ENCODE results near the gene PAX5. TPM values are rescaled to one million over a fixed set of nuclear protein-coding genes. Genes with fewer than 3 reads are reported as not detected.

The PAX5 gene
- total and polyA plus RNA-seq, 9 donors: under 0.01 to 0.34 (median 0.19) TPM

DNA sequence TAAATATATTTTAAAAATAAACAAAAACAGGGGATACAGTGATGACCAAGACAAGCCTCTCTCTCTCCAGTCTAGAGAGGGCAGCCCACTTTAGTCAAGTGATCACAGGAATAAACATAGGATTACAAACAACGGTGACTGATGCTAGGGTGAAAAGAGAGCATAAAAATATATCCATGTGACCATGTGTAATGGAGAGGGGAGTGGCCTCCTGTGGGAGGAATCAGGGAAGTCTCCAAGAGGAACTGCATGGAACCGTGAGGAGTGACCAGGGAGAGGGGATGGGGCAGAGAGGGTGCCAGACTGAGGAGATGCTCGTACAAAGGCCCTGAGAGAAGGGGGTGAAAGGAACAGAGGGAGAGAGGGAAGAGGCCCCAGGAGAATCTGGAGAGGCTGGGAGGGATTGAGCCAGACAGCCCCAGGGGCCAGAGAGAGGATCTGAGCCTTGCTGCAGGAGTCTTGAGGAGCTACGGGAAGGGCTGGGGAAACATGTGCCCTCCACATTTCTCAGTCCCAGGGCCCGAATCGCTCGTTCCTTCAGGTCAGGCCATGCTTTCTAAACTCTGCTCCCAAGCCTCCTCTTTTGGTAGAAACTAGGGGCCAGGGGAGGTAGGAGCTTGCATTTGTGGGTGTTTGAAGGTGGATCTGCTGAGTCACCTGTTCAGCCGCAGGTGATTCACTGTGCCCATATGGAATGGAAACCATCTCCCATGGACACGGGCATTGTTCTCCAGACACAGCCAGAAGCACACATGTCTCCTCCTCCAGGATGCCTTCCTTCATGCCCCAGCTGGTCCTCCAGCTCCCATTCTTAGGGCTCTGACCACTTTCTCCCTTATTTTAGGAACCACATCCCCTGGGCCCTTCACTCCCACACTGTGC lies 63.8 kb downstream of the PAX5 start:
- Histone ChIP-seq H3K4me1 (ENCODE audit: control insufficient read depth, insufficient read depth, low read length) (no peaks in the 10 kb centered on the region), H3K36me3 (ENCODE audit: control insufficient read depth, insufficient read depth, low read length) (no peaks in the 10 kb centered on the region), H3K9me3 (replicated peaks; ENCODE audit: control insufficient read depth, low read depth, low read length) (no peaks in the 10 kb centered on the region), H3K4me3 (ENCODE audit: low read length) (no peak overlapping the region), H3K27me3 (ENCODE audit: control insufficient read depth, insufficient read depth, low read length) (peaks cover 17% of the 10 kb centered on the region), H3K27ac (ENCODE audit: low read length) (no peak overlapping the region)
- WGBS (ENCODE audit: insufficient coverage): 55% methylated on average over 6 of the region's 9 CpGs
- DNase-seq: no peak

DNA sequence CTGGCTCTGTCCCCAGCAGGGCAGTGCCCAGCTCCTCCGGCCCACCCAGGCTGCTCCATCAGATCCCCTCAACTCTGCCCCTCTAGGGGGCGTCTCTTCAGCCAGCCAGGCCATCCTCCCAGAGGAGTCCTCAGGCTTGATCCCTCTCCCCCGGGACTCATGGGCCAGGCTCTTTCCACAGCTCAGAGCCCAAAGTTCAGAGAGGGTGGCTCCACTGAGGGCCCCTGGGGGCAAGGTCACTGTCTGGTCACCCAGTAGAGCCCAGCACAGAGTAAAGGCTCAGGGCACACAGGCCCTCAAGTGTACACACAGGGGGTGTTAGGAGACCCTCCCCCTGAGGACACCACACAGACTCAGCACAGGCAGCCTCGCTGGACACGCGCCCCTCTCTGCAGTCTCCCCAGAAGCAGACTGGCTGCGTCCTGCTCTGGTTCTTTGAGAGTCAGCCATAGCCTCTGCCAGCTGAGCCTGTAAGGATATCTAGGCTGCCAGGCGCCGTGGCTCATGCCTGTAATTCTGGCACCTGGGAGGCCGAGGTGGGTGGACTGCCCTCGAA lies 64.8 kb downstream of the PAX5 start:
- H3K9me3 ChIP-seq (replicated peaks; ENCODE audit: control insufficient read depth, low read depth, low read length): no peaks in the 10 kb centered on the region
- no peaks in the 10 kb centered on the region for H3K36me3 ChIP-seq (ENCODE audit: control insufficient read depth, insufficient read depth, low read length)
- peaks cover 15% of the 10 kb centered on the region for H3K27me3 ChIP-seq (ENCODE audit: control insufficient read depth, insufficient read depth, low read length)
- H3K4me3 ChIP-seq (ENCODE audit: low read length): no peak overlapping the region
- whole genome bisulfite sequencing (ENCODE audit: insufficient coverage): 56% methylated on average over 10 of the region's 11 CpGs
- no peak overlapping the region for H3K27ac ChIP-seq (ENCODE audit: low read length)
- DNase-seq: no peak
- H3K4me1 ChIP-seq (ENCODE audit: control insufficient read depth, insufficient read depth, low read length): no peaks in the 10 kb centered on the region

DNA sequence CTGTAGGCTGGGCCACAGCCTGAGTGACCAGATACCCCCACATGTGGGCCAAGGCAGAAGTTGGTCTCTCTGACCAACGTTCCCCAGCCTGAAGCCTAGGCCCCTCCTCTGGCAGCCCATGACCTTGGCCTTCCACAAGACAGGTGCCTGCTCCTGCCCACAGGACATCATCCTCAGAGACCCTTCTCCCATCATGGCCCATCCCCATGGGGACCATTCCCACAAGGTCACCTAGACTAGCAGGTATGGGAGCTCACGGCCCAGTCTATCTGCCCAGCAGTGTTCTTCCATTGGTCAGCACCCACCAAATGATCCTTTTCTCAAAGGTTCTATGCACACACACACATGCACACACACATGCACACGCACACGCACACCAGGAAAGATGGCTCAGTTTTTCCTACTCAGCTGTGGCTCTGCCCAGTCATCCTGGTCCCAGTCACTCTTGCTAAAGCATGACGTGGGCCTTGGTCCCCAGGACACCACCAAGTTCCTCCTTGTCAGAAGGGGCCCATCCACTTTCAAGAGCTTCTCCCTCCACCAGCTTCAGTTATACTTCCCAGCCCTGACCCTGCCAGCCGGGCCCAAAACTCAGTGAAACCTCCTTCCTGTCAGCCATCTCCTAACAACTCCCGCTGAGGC lies 65.4 kb downstream of the PAX5 start:
- H3K27me3 ChIP-seq (ENCODE audit: control insufficient read depth, insufficient read depth, low read length): peaks cover 15% of the 10 kb centered on the region
- no peak for DNase-seq

DNA sequence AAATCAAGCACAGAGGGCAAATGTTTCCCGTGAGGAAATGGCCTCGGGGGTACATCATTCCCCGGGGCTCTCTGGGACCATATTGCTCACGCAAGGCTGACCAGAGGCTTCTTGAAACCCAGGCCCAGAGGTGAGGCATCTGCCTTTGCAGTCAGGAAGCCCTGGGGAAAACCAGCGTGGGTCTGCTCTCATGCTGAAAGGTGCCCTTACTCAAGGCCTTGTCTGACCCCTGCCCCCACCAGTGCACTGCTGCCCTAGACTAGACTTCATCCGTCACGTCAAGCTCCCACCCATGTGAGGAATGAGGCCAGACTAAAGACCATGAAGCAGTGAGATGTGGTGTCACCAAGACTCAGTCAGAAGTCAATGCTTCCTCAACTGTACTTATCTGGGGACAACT lies 66.1 kb downstream of the PAX5 start:
- WGBS (ENCODE audit: insufficient coverage): 56% methylated on average over 7 of the region's 7 CpGs
- H3K27me3 ChIP-seq (ENCODE audit: control insufficient read depth, insufficient read depth, low read length): peaks cover 16% of the 10 kb centered on the region

More for the DNA sequence above, 65.4 kb downstream of the PAX5 start:
- Histone ChIP-seq H3K4me1 (ENCODE audit: control insufficient read depth, insufficient read depth, low read length) (no peaks in the 10 kb centered on the region), H3K9me3 (replicated peaks; ENCODE audit: control insufficient read depth, low read depth, low read length) (no peaks in the 10 kb centered on the region), H3K27ac (ENCODE audit: low read length) (no peak overlapping the region), H3K36me3 (ENCODE audit: control insufficient read depth, insufficient read depth, low read length) (no peaks in the 10 kb centered on the region), H3K4me3 (ENCODE audit: low read length) (no peak overlapping the region)
- WGBS (ENCODE audit: insufficient coverage): 77% methylated on average over 6 of the region's 7 CpGs

DNA sequence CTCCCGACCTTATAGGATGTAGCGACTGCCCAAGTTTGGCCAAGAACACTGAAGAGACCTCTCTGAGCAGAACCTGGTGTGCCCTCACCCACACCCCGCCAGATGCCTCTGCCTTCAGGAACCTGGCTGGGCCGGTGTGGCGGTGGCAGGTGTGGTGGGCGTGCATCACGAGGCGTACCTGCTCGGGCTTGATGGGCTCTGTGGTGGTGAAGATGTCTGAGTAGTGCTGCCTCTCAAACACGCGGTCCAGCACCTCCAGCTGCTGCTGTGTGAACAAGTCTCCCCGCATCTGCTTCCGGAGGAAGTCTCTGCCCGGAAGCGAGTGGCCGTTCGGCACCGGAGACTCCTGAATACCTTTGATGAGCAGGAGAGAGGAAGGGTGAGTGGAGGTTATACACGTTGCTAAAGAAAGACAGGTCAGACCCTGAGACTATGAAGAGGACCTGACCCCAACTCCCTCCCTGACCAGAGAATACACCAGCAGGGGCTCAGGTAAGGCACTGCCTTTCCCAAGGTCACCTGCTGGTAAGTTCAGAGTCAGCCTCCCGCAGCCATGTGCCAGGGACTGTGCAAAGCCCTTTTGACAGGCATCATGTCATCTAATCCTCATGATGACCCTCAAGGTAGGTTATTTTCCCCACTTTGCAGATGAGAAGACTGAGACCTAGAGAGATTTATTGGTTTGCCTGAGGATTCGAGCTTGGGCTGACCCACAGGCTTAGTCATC lies 67.5 kb downstream of the PAX5 start:
- H3K4me1 ChIP-seq (ENCODE audit: control insufficient read depth, insufficient read depth, low read length): no peaks in the 10 kb centered on the region
- DNase-seq: no peak
- no peak overlapping the region for H3K4me3 ChIP-seq (ENCODE audit: low read length)
- H3K9me3 ChIP-seq (replicated peaks; ENCODE audit: control insufficient read depth, low read depth, low read length): no peaks in the 10 kb centered on the region
- H3K27me3 ChIP-seq (ENCODE audit: control insufficient read depth, insufficient read depth, low read length): peaks cover 22% of the 10 kb centered on the region
- 78% methylated on average over 19 of the region's 21 CpGs for WGBS (ENCODE audit: insufficient coverage)
- H3K36me3 ChIP-seq (ENCODE audit: control insufficient read depth, insufficient read depth, low read length): no peaks in the 10 kb centered on the region
- H3K27ac ChIP-seq (ENCODE audit: low read length): no peak overlapping the region

More for the DNA sequence above, 66.1 kb downstream of the PAX5 start:
- Histone ChIP-seq H3K36me3 (ENCODE audit: control insufficient read depth, insufficient read depth, low read length) (no peaks in the 10 kb centered on the region), H3K9me3 (replicated peaks; ENCODE audit: control insufficient read depth, low read depth, low read length) (no peaks in the 10 kb centered on the region), H3K4me3 (ENCODE audit: low read length) (no peak overlapping the region), H3K27ac (ENCODE audit: low read length) (no peak overlapping the region), H3K4me1 (ENCODE audit: control insufficient read depth, insufficient read depth, low read length) (no peaks in the 10 kb centered on the region)
- no peak for DNase-seq

DNA sequence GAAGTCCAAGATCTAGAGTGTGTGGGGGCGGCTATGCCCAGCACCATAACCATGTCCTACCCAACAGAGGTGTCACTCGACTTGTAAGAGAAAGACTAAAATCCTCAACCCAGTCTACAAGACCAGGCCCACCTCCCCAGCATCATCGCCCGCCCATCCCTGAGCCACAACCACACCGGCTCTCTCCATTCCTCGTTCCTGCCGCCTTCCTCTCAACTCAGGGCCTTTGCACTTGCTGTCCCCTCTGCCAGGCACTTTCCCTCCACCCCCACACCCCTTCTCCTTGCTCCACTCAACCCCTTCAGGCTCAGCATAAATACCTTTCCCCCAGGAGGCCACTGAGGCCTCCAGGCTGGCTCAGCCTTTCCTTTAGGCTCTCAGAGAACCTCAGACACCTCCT lies 69.3 kb downstream of the PAX5 start:
- WGBS (ENCODE audit: insufficient coverage): 85% methylated on average over 6 of the region's 7 CpGs
- Histone ChIP-seq H3K4me1 (ENCODE audit: control insufficient read depth, insufficient read depth, low read length) (no peaks in the 10 kb centered on the region), H3K9me3 (replicated peaks; ENCODE audit: control insufficient read depth, low read depth, low read length) (no peaks in the 10 kb centered on the region), H3K27me3 (ENCODE audit: control insufficient read depth, insufficient read depth, low read length) (peaks cover 23% of the 10 kb centered on the region), H3K36me3 (ENCODE audit: control insufficient read depth, insufficient read depth, low read length) (no peaks in the 10 kb centered on the region), H3K27ac (ENCODE audit: low read length) (no peak overlapping the region), H3K4me3 (ENCODE audit: low read length) (no peak overlapping the region)
- no peak for DNase-seq

DNA sequence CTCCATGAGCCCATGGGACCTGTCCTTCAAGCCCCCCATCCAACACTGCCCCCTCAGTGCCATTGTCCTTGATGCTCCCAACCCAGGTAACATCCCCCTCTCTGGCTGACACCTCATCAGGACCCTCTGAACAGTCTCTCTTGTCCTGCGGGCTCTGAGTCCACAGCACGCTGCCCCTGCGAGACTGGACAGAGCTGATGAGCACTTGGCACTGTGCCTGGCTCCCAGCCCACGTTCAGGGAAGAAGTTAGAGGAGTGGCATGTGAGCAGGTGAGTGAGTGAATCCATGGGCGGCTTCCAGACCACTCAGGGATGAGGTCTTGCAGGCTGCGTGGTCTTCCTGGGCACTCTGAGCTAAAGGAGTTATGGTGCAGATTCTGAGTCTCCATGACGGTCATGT lies 70.7 kb downstream of the PAX5 start:
- no peak for DNase-seq
- no peaks in the 10 kb centered on the region for H3K9me3 ChIP-seq (replicated peaks; ENCODE audit: control insufficient read depth, low read depth, low read length)
- H3K27me3 ChIP-seq (ENCODE audit: control insufficient read depth, insufficient read depth, low read length): peaks cover 27% of the 10 kb centered on the region
- no peaks in the 10 kb centered on the region for H3K36me3 ChIP-seq (ENCODE audit: control insufficient read depth, insufficient read depth, low read length)
- H3K4me3 ChIP-seq (ENCODE audit: low read length): no peak overlapping the region
- H3K4me1 ChIP-seq (ENCODE audit: control insufficient read depth, insufficient read depth, low read length): no peaks in the 10 kb centered on the region
- no peak overlapping the region for H3K27ac ChIP-seq (ENCODE audit: low read length)
- 68% methylated on average over 6 of the region's 7 CpGs for WGBS (ENCODE audit: insufficient coverage)

DNA sequence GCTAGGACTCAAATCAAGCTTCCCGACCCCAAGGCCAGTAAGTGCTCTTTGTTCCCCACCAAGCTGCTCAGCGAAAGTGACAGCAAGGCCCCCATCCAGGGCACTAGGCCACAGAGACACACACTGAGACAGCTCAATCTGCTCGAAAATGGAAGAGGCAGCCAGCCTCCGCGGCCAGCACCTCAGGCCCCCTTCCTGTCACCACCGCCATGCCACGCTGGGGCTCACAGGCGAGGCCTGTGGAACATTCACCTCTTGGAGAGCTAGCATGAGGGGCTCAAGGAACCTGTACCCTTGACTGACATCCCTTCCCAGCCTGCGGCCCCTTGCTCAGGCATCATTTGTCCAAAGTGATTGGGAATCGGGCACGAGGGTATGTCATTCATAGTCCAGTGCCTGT lies 71.4 kb downstream of the PAX5 start:
- Histone ChIP-seq H3K36me3 (ENCODE audit: control insufficient read depth, insufficient read depth, low read length) (no peaks in the 10 kb centered on the region), H3K27ac (ENCODE audit: low read length) (no peak overlapping the region), H3K4me3 (ENCODE audit: low read length) (no peak overlapping the region), H3K27me3 (ENCODE audit: control insufficient read depth, insufficient read depth, low read length) (peaks cover 30% of the 10 kb centered on the region), H3K4me1 (ENCODE audit: control insufficient read depth, insufficient read depth, low read length) (no peaks in the 10 kb centered on the region), H3K9me3 (replicated peaks; ENCODE audit: control insufficient read depth, low read depth, low read length) (no peaks in the 10 kb centered on the region)
- WGBS (ENCODE audit: insufficient coverage): 81% methylated on average over 9 of the region's 11 CpGs
- DNase-seq: no peak

DNA sequence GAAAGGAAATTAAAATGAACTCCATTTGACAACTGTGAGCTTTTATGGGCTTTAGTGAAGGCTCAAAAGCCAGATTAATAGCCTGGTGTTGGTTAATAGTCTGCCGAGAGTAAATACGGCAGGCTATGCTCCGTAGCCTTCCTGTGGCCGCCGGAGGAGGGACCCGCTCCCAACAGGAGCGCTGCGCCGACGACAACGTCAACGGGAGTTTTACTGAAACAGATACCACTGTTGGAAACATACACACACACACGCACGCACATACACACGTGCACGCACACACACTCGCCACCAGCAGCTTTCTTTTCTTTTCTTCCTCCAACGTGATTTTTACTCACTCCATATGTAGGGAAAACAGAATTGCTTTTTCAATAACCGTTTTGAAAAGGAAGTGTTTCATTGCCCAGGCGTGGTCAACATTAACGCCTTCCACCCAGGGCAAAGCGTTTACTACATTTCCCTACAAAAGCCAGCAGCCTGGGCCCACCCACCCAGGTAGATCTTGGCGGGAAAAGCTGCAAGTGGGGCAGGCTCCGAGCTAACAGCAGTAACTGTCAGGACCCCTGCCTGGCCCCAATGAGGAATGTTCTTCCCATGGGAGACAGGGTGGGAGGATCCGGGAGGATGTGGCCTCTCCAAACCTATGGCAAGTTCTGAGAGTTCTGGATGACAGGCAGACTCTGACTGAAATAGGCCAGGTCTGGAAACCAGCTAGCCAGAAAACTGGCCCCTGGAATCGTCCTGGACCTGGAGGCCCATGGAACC lies 72.3 kb downstream of the PAX5 start:
- Histone ChIP-seq H3K4me1 (ENCODE audit: control insufficient read depth, insufficient read depth, low read length) (no peaks in the 10 kb centered on the region), H3K36me3 (ENCODE audit: control insufficient read depth, insufficient read depth, low read length) (no peaks in the 10 kb centered on the region), H3K4me3 (ENCODE audit: low read length) (no peak overlapping the region), H3K27me3 (ENCODE audit: control insufficient read depth, insufficient read depth, low read length) (peaks cover 37% of the 10 kb centered on the region), H3K27ac (ENCODE audit: low read length) (no peak overlapping the region), H3K9me3 (replicated peaks; ENCODE audit: control insufficient read depth, low read depth, low read length) (no peaks in the 10 kb centered on the region)
- 13% methylated on average over 15 of the region's 26 CpGs for WGBS (ENCODE audit: insufficient coverage)
- peak; percentile 42 for DNase-seq
